Activated CD8-positive, alpha-beta memory T cell treated with anti-CD3 and anti-CD28 coated beads, Interleukin-2, amount 50 U/mL, for 48 hours (primary cell): Measurements from ENCODE around the gene CMC2.
A peak's percentile ranks its signal among the peaks of the same experiment; 100 is the strongest.

Experiments used
- DNase-seq: peaks from one replicate; pipeline ENCODE4 v3.0.0-alpha.2; 2020

Gene CMC2

GRCh38 chr16:80971819-80972218, 34.9 kb downstream of the CMC2 start:
- DNase-seq: no peak

DNA sequence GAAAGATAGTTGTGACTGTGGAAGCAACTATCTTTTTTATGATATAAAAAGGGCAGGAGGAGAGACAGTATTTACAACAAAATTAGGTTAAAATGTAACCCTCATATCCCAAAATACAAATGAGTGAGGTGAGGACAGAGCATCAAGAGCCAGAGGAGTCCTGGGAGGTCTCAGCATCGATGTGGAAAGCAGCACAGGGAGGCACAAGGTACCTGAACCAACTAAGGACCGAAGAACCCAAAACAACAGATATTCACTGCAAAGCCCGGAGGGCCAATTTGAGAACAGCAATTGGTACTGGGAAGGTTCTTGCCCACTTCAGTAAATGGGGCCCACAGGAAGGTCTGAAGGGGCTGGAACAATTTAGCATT, 37.6 kb downstream of the CMC2 start:
- no peak for DNase-seq

DNA sequence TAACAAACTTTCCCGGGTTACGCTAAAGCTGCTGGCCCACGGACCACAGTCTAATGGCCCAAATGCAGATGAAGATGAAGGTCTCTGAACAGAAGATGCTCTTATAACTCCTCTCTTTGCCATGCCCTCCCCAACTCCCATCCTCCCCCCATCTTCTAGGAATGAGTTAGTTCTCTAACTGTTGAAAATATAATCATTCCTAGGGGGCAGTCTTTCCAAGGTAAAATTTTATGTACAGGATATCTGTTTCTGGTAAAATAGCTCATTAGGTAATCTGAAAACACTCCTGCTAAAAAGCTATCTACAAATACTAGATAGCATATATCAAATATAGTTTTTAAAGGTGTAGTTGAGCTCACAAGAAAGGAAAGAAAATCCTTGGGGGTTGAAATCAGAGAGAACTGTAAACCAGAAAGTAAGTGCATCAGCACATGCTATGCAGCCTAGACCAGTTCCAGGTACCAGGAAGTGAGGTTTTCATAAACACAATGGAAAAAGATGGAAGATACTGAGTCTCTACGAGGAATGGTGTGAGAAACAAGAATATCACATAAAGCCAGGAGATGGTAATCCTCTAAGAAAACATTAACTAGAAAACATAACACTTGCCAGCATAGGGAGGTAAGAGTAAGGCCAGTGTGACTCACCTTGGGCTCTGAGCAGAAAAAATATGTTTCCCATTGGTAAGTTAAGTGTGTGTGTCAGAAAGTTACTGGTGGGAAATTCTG, 38.1 kb downstream of the CMC2 start:
- DNase-seq: no peak

GRCh38 chr16:80966617-80967016, 40.1 kb downstream of the CMC2 start:
- DNase-seq: no peak

DNA sequence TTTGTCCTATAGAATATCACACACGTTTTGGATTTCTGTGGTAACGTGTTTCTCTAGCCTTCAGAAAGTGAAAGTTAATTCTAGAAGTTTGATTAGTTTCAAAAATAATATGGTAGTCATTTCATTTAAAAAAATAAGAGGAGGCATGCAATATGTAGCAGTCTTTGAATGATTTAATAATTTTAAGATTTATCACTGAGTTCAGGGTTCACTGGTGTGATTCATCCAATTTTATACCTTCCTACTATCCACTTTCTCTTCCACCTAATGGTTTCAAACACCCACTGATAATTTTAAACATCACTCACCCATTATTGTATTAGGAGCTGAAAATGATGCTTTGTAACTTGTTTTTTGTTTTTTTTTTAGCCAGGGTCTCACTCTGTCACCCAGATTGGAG, 42.3 kb downstream of the CMC2 start:
- DNase-seq: no peak

- no peak for DNase-seq
Observed at GRCh38 chr16:80962879-80963278, 43.8 kb downstream of the CMC2 start.

DNA sequence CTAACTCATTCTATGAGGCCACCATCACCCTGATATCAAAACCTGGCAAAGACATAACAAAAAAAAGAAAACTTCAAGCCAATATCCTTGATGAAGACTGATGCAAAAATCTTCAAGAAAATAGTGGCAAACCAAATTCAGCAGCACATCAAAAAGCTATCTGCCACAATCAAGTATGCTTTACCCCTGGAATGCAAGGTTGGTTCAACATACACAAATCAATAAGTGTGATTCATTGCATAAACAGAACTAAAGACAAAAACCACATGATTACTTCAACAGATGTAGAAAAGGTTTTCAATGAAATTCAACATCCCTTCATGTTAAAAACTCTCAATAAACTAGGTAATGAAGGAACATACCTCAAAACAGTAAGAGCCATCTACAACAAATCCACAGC, 48.4 kb downstream of the CMC2 start:
- no peak for DNase-seq

DNA sequence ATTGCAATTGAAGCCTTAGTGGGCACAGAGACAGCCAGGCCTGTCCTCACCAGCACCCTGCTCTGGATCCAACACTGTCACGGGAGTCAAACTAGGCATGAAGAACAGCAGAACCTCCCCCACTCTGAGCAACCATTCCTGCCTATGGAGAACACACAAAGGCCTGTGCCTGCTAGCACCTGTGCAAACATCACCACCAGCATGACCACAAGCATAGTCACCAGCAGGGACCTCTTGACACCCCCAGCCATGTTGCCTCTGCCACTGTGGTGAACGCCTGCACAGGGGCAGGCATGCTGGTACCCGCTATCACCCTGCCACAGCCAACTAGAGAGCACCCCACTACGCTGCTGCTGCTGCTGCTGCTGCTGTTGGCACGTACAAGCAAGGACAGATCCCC, 51.7 kb downstream of the CMC2 start:
- DNase-seq: no peak

DNA sequence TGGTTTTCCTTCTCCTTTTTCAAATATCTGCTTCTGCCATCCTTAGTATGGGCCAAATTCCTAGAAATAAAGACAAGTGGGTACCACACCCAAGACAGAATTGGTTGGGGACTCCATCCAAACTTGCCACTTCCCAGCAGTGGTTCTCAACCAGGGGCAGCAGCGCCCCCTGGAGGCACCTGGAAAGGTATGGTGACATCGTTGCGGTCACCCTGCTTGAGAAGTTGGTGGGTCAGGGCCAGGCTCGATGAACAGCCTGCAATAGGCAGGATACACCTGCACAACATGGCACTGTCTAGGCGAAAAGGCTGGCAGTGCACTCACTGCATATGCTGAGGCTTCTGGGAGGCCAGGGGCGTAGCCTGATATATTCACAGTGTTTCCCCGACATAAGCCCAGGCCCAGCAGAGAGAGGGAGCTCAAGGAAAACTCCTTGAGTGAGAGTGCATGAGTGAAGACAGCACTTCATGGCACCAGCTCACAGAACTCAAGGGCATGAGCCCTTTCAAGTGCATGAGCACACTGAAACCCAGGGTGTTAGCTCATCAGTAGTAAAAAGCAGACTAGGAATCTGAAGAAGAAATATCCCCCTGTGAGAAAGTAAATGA, 57.7 kb downstream of the CMC2 start:
- peak; percentile 82 for DNase-seq

GRCh38 chr16:80947708-80948625, 58.7 kb downstream of the CMC2 start:
- DNase-seq: no peak

- DNase-seq: no peak
Observed at GRCh38 chr16:80947239-80947638, 59.4 kb downstream of the CMC2 start.

GRCh38 chr16:80946481-80946880, 60.2 kb downstream of the CMC2 start:
- DNase-seq: no peak

GRCh38 chr16:80940069-80940856, 66.4 kb downstream of the CMC2 start:
- DNase-seq: no peak

DNA sequence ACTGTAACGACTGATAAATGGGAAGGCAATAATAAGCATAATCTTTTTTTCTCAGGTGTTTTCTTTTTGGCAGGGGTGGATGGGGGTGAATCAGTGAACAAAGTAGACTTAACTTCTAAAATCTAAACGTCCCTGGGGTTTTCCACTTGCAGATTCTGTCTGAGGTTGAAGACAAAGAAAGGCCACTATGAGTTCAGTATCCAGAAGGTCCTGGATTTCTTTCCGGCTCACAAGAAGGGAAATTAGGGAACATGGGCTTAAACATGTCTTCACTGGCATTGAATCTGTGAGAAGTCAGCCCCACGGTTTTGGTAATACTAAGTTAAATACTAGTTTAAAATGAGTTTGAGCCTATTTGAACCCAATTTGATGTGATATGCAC, 67.8 kb downstream of the CMC2 start:
- DNase-seq: no peak

DNA sequence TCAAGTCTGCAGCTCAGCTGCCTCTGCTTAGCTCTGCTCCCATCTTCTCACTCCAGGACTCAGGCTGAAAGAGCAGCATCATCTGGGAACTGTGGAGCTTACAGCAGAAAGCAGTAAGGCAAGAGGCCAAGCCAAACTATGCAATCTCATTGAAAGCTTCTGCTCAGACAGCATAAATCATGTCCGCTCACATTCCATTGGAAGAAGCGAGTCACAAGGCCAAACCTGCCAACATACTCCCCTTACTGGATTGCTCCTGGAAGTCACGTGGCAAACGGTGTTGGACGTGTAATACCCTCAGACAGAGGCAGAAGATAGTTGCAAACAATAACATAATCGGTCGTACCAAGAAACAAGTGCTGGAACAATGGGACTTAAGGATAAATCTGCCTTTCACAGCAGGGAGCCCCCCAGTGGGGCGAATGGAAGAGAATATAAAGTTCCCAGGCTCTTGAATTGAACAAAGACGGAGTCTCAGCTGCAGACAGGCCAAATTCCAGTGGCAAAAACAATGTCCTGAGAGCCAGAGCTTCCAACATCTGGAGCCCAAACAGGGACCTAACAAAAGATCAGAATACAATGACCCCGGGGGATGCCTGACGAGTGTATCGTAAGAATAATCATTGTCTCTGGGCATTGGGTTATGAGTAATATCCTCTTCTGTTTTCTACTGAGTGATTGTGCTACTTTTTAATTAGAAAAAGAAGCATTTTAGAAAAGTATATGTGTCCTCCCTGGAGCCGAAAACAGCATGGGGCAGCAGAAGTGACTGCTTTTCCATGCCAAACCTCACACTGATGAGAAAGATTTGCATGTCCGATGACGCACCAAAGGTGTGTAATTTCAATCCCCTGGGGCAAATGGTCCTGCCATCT, 68.4 kb downstream of the CMC2 start:
- no peak for DNase-seq

DNA sequence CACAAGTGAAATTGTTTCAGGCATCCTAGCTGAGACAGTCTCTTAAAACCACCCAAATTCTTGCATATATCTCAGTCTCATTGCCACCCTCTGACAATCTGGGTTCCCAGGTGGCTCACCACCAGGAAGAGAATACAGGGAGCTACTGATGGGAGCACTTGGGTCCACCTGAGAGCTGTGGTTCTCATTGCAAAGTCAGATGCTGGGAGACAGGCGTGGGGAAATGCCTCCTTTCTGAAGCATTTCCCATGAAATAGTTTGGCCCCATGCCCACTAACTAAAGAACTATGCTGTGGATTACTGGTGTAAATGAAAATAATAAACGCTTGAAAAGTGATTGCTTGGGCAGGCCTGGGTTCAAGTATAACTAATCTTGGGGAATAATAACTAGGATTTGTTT, 70.3 kb downstream of the CMC2 start:
- no peak for DNase-seq

- DNase-seq: no peak
Observed at GRCh38 chr16:80935691-80936090, 71.0 kb downstream of the CMC2 start.

- DNase-seq: no peak
Observed at GRCh38 chr16:80932708-80933095, 74.0 kb downstream of the CMC2 start.

- peak; percentile 61 for DNase-seq
Observed at GRCh38 chr16:80931801-80932707, 74.6 kb downstream of the CMC2 start.

DNA sequence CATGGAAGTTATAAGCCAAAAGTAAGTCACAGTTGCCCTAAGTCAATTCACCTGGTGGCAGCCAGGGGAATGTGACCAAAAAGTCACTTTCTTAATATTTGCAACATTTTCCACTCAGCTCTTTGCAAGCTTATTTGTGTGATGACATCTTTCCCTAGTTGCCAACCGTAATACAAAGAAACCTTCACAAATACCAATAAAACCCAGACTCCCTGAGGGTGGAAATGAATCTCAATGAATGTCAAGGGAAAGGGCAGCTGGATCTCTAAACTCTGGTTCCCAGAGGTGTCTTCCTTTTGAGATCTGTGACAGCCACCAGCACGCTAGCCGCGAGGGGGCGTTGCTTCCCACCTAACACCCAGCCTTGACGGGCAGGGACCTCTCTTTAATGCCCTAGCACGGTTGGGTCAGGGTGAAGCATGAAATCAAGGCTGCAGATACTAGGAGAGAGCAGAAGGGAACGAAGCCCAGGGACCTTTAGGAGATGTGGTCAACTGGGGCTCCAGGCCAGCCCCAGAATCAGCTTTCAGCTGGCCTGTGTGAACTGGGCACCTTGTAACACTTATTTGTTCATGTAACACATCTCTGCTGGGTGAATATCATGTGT, 82.2 kb downstream of the CMC2 start:
- peak; percentile 79 for DNase-seq

DNA sequence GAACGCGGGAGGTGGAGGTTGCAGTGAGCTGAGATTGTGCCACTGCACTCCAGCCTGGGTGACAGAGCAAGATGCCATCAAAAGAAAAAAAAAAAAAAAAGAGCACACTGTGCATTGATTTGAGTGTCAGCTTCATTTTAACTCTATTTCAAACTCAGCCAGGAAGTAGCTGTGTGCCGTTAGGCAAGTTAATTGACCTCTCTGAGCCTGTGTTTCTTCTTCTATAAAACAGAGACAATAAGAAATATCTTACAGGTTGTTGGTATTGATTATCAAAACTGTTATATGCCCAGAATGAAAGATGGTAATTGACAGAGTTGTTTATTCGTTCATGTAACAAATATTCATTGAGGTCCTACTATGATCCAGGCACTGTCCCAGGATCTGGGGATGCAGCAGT, 83.3 kb downstream of the CMC2 start:
- no peak for DNase-seq
